Fibroblast of lung (primary cell): ENCODE measurements around the gene VPS50.

Experiments used
- EZH2 ChIP-seq: IDR thresholded peaks from 2 replicates; pipeline ENCODE4 v1.5.1; 2012; ENCODE audit warnings: low read length, control low read depth, mild to moderate bottlenecking; ENCODE audit errors: missing control alignments
- TF ChIP-seq, protein P1 (sequence below), 2 donors: IDR thresholded peaks in 1 of 2; conservative IDR thresholded peaks in 1 of 2; 1 replicate in 1 of 2; 2 replicates in 1 of 2; pipeline ENCODE4 v1.5.1; 2011 to 2012; ENCODE audit warnings: low read length in 2 of 2, control low read depth in 1 of 2, inconsistent platforms in 1 of 2, low read depth in 1 of 2, mild to moderate bottlenecking in 1 of 2

DNA sequence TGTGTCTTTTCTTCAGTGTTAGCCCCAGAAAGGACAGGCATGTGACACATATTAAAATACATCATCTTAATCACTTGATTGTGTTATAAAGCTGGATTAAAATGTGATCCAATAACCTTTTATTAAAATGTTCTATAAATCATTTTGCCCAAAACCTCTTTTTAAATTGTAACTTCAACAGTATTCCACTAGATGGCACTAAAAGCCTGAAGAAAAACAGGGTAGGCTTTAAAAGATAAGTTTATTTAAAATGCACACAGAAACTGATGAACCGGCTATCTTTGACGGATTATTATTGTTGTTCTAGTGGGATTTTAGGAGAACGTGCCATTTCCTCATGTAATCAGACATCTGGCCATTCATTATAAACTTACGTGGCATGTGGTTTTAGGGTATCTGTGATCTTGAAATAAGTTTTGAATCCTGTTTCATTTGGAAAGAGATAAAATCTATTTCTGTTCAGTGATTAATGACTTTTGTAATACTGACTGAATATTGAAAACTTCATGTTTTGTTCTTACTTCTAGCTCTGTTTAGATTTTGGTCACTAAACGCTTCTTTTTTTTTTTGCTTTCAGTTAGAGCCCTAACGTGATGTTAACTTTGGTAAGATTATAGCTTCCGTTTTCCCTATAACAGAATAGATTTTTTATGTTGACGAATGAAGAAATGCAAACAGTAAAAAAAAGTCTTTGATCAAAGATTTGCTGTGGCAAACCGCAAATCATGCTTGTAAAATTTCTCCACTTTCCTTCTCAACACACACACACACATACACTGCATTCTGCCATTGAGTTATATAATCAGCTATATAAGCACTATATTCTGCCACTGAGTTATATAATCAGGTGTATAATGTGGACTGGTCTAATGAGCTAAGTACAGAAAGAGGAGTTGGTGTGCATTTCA, 13.6 kb downstream of the VPS50 start:
- no peak for TF ChIP-seq EZH2
- TF ChIP-seq, protein P1, sequence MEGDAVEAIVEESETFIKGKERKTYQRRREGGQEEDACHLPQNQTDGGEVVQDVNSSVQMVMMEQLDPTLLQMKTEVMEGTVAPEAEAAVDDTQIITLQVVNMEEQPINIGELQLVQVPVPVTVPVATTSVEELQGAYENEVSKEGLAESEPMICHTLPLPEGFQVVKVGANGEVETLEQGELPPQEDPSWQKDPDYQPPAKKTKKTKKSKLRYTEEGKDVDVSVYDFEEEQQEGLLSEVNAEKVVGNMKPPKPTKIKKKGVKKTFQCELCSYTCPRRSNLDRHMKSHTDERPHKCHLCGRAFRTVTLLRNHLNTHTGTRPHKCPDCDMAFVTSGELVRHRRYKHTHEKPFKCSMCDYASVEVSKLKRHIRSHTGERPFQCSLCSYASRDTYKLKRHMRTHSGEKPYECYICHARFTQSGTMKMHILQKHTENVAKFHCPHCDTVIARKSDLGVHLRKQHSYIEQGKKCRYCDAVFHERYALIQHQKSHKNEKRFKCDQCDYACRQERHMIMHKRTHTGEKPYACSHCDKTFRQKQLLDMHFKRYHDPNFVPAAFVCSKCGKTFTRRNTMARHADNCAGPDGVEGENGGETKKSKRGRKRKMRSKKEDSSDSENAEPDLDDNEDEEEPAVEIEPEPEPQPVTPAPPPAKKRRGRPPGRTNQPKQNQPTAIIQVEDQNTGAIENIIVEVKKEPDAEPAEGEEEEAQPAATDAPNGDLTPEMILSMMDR (conservative IDR thresholded peaks at IDR 0.05 in 1 of 2, IDR thresholded peaks at IDR 0.05 in 1 of 2; ENCODE audit: low read depth in 1 of 2, low read length in 2 of 2) = peak; percentile 13 to 48
